ENCODE results near the gene MEGF6.

DNA sequence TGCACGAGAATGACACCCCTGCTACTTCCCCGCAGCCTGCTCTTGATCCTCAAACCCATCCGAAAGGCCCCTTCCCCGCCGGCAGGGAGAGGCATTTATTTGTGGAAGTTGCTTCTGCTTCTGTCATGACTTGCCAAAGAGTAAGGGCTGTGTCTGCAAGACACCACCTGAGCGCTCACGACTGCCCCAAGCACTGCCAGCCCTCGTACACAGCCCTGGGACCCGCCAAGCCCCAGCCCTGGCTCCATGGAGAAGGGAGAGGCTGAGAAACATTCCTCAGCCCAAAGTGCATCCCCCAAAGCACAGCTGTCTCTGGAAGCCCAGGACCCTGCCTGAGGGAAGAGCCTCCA lies 7.2 kb upstream of the MEGF6 start:
- TF ChIP-seq EZH2 (IDR thresholded peaks at IDR 0.05; ENCODE audit: low read depth): no peak
- TF ChIP-seq, protein P1, sequence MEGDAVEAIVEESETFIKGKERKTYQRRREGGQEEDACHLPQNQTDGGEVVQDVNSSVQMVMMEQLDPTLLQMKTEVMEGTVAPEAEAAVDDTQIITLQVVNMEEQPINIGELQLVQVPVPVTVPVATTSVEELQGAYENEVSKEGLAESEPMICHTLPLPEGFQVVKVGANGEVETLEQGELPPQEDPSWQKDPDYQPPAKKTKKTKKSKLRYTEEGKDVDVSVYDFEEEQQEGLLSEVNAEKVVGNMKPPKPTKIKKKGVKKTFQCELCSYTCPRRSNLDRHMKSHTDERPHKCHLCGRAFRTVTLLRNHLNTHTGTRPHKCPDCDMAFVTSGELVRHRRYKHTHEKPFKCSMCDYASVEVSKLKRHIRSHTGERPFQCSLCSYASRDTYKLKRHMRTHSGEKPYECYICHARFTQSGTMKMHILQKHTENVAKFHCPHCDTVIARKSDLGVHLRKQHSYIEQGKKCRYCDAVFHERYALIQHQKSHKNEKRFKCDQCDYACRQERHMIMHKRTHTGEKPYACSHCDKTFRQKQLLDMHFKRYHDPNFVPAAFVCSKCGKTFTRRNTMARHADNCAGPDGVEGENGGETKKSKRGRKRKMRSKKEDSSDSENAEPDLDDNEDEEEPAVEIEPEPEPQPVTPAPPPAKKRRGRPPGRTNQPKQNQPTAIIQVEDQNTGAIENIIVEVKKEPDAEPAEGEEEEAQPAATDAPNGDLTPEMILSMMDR (conservative IDR thresholded peaks at IDR 0.05): no peak

Measured in PC-9 (cell line).